Activated naive CD4-positive, alpha-beta T cell treated with anti-CD3 and anti-CD28 coated beads, Interleukin-2, amount 50 U/mL, for 24 hours (primary cell): ENCODE data around the gene ZNF593.

Experiments
- H3K27ac Mint-ChIP-seq: one replicate; pipeline ENCODE4 v1.8.0; 2021; ENCODE audit warnings: mild to moderate bottlenecking, mixed read lengths
- H3K27me3 Mint-ChIP-seq: one replicate; pipeline ENCODE4 v1.8.0; 2021; ENCODE audit warnings: mixed read lengths
- H3K36me3 Mint-ChIP-seq: one replicate; pipeline ENCODE4 v1.8.0; 2021; ENCODE audit warnings: mixed read lengths
- H3K4me1 Mint-ChIP-seq: one replicate; pipeline ENCODE4 v1.8.0; 2021; ENCODE audit warnings: mixed read lengths
- H3K4me3 Mint-ChIP-seq: one replicate; pipeline ENCODE4 v1.8.0; 2021; ENCODE audit warnings: mild to moderate bottlenecking, mixed read lengths
- H3K9me3 Mint-ChIP-seq: one replicate; pipeline ENCODE4 v1.8.0; 2021; ENCODE audit warnings: mixed read lengths

ZNF593 gene

DNA sequence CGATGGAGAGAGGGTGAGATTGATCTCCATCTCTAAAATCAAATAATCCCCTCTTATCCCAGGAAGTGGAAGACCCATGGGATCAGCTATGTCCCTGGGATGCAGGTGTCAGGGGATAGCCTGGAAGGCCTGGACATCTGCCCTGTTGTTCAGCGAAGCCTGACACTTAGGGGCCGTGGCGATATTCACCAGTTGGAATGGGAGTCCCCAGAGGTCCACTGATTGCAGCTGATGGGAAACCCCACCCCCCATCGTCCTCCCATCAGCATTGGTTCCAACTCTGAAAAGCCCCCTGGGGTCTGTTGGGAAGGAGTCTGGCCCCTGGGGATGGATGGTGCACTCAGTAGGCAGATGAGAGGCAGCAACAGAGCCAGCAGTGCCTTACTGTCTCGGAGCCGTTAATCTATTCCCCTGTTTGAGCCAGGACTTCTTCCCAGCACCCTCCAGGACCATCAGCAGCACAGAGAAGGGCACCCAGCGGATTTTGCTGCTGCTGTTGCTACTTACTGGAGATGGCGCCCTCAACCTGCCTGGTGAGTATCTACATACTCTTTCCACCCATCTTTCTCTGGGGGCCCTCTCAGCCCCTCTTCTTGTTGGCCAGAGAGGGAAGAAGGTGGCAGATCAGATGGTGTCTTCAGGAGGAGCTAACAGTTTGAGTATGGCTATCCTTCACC is 34.1 kb downstream of the ZNF593 start:
- H3K36me3 Mint-ChIP-seq = no peaks in the 10 kb centered on the region
- no peak overlapping the region for H3K4me3 Mint-ChIP-seq
- no peaks in the 10 kb centered on the region for H3K27me3 Mint-ChIP-seq
- H3K27ac Mint-ChIP-seq = no peak overlapping the region
- no peaks in the 10 kb centered on the region for H3K9me3 Mint-ChIP-seq
- H3K4me1 Mint-ChIP-seq = peaks cover 39% of the 10 kb centered on the region

DNA sequence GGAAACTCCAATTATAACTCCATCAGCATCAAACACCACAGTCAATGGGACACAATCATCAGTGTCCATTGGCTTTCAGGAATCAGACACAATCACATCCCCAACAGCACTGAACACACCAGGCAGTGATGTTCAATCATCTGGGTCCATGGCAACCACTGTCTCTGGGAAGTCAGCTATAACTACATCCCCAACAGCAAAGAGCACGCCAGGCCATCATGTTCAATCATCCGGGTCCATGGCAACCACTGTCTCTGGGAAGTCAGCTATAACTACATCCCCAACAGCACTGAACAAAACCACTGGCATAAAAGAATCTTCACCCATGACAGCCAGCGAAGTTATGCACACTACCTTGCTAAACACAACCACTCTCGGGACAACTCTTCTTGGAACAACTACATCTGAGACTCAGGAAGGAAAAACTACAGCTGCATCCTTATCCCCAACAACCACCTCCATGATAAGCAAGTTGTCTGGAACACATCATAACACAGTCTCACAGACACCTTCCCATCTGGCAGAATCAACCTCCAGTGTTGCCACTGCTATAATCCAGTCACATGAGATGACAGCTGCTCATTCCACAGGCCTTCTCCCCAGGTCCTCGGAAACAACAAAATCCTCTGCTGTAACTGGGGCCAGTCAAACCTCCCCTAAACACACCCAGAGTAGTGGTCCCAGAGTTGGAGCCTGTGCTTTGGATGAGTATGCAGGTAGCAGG is 40.6 kb downstream of the ZNF593 start:
- H3K4me1 Mint-ChIP-seq = no peaks in the 10 kb centered on the region
- H3K9me3 Mint-ChIP-seq = no peaks in the 10 kb centered on the region
- no peak overlapping the region for H3K4me3 Mint-ChIP-seq
- H3K36me3 Mint-ChIP-seq = no peaks in the 10 kb centered on the region
- no peaks in the 10 kb centered on the region for H3K27me3 Mint-ChIP-seq
- no peak overlapping the region for H3K27ac Mint-ChIP-seq

DNA sequence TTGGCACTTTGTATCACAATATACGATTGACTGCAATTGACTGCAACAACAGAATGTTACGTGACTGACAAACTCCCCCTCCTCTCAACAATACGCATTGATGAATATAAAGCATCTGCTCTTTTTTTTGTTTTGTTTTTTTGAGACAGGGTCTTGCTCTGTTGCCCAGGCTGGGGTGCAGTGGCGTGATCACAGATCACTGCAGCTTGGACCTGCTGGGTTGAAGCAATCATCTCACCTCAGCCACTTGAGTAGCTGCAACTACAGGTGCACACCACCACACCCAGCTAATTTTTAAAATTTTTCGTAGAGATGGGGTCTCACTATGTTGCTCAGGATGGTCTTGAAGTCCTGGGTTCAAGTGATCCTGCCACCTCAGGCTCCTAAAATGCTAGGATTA is 43.0 kb downstream of the ZNF593 start:
- Mint-ChIP-seq H3K36me3 (no peaks in the 10 kb centered on the region), H3K27me3 (no peaks in the 10 kb centered on the region), H3K9me3 (no peaks in the 10 kb centered on the region), H3K4me1 (no peaks in the 10 kb centered on the region), H3K27ac (no peak overlapping the region), H3K4me3 (no peak overlapping the region)

DNA sequence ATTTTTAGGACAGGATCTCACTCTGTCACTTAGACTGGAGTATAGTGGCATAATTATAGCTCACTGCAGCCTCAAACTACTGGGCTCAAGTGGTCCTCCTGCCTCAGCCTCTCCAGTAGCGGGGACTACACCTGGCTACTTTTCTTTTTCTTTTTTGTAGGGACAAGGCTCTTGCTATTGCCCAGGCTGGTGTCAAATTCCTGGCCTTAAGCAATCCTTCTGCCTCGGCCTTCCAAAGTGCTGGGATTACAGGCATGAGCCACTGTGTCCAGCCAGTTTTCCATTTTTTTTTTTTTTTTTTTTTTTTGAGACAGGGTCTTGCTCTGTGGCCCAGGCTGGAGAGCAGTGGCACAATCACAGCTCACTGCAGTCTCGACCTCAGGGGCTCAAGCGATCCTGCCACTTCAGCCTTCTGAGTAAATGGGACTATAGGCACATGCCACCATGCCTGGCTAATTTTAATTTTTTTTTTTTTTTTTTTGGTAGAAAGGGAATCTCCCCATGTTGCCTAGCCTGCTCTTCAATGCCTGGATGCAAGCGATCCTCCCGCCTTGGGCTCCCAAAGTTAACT is 43.7 kb downstream of the ZNF593 start:
- H3K27me3 Mint-ChIP-seq = no peaks in the 10 kb centered on the region
- H3K4me3 Mint-ChIP-seq = no peak overlapping the region
- no peaks in the 10 kb centered on the region for H3K36me3 Mint-ChIP-seq
- no peaks in the 10 kb centered on the region for H3K4me1 Mint-ChIP-seq
- no peaks in the 10 kb centered on the region for H3K9me3 Mint-ChIP-seq
- no peak overlapping the region for H3K27ac Mint-ChIP-seq

DNA sequence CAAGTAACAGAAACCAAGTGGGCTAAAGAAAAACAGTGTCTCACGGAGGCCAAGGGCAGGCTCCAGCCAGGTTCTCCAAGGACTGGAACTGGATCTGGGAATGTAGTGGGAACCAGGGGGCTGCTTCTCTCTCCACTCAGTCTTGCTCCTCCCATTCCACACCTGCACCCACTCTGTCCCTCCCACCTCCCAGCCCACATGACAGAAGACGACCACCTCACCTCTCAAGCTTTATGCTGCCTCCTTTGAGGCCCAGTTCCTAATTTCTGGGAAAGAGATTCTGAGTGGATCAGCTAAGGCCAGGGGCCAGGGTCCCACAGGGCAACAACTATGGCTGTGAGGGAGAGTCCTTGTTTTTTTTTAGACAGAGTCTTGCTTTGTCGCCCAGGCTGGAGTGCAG is 45.5 kb downstream of the ZNF593 start:
- Mint-ChIP-seq H3K4me1 (no peaks in the 10 kb centered on the region), H3K9me3 (no peaks in the 10 kb centered on the region), H3K36me3 (no peaks in the 10 kb centered on the region), H3K27ac (no peak overlapping the region), H3K4me3 (no peak overlapping the region), H3K27me3 (no peaks in the 10 kb centered on the region)

DNA sequence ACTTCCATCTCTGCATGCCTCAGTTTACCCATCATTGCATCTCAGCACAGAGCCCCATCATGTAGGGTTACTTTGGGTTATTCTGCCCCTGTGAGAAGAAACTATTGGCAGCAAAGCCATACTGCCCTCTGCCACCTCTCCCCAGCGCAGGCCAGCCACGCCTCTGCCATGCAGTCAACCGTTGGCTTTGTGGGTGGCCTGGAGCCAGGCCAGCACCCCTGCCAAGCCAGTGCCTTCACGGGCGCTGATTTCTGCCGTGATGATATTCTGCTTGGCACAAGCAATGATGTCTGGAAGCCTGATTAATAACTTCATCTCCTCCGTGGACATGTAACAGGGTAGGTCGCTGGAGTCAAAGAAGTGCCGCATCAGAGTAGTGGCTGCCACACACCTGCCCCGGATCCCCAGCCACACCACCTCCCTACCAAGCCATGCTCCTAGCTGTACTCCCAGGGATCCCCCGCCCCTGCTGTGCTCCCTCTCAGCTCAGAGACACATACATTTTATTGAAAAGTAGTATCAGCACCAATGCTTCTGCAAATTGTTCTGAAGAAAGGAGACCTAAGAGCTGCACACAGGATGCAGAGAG is 49.3 kb downstream of the ZNF593 start:
- H3K36me3 Mint-ChIP-seq = no peaks in the 10 kb centered on the region
- no peaks in the 10 kb centered on the region for H3K4me1 Mint-ChIP-seq
- H3K27me3 Mint-ChIP-seq = no peaks in the 10 kb centered on the region
- no peak overlapping the region for H3K27ac Mint-ChIP-seq
- no peaks in the 10 kb centered on the region for H3K9me3 Mint-ChIP-seq
- H3K4me3 Mint-ChIP-seq = no peak overlapping the region
